ENCODE results near the gene NINJ1. TPM values are rescaled to one million over a fixed set of nuclear protein-coding genes. Genes with fewer than 3 reads are reported as not detected.
"Not testable (repeated sequence)": the region's sequence is repeated elsewhere in the genome, so short reads cannot be mapped to it uniquely, and the experiment has no call there.

Gene NINJ1
- polyA plus RNA-seq, 1 of the 3 experiments (the other 2 are of a cell fraction) = 31.7 TPM

GRCh38 chr9:93147632-93148031 lies 13.6 kb upstream of the NINJ1 start:
- Histone ChIP-seq H3K9me3 (no peaks in the 10 kb centered on the region), H3K36me3 (replicated peaks in 1 of 2; ENCODE audit: control insufficient read depth in 1 of 2, insufficient read depth in 2 of 2, low read length in 1 of 2) (no peaks in the 10 kb centered on the region), H3K27ac (ENCODE audit: low read depth in 2 of 2, low read length in 1 of 2) (no peak overlapping the region), H3K4me1 (ENCODE audit: control insufficient read depth in 1 of 2, insufficient read depth in 2 of 2, low read depth in 1 of 2, low read length in 1 of 2) (peaks cover 0 to 10% of the 10 kb centered on the region in 2 experiments; a peak in 1 of 4 replicates), H3K4me3 (ENCODE audit: low read depth in 2 of 2, low read length in 1 of 2) (no peak overlapping the region), H3K9ac (no peak overlapping the region), H3K79me2 (ENCODE audit: insufficient read depth) (no peaks in the 10 kb centered on the region), H3K9me2 (no peaks in the 10 kb centered on the region), H4K20me1 (ENCODE audit: insufficient read depth) (no peaks in the 10 kb centered on the region), H3F3A (replicated peaks; ENCODE audit: insufficient read depth) (no peaks in the 10 kb centered on the region), H3K4me2 (no peak overlapping the region), H2AFZ (ENCODE audit: low read depth) (no peak overlapping the region), H3K27me3 (ENCODE audit: insufficient read depth) (no peaks in the 10 kb centered on the region)
- DNase-seq = no peak
- ChIA-PET CTCF (no interaction called here), POLR2A (no interaction called here)
- 40% methylated on average over 2 of the region's 2 CpGs for WGBS (ENCODE audit: low lambda C conversion rate)
- TF ChIP-seq USF1 (IDR thresholded peaks at IDR 0.05; ENCODE audit: borderline replicate concordance, low read depth) (no peak), TCF12 (IDR thresholded peaks at IDR 0.05) (no peak), EZH2phosphoT487 (IDR thresholded peaks at IDR 0.05; ENCODE audit: borderline replicate concordance, low read depth) (no peak), SMC3 (IDR thresholded peaks at IDR 0.05; ENCODE audit: low read depth, low read length) (no peak), GABPA (IDR thresholded peaks at IDR 0.05; ENCODE audit: low read depth) (no peak), RXRA (IDR thresholded peaks at IDR 0.05; ENCODE audit: borderline replicate concordance, low read depth) (no peak), REST (IDR thresholded peaks at IDR 0.05; ENCODE audit: low read depth, low read length) (no peak), JUND (IDR thresholded peaks at IDR 0.05) (no peak), CTCF (IDR thresholded peaks at IDR 0.05) (no peak), TEAD4 (IDR thresholded peaks at IDR 0.05; ENCODE audit: borderline replicate concordance, insufficient read depth) (no peak), MXI1 (IDR thresholded peaks at IDR 0.05; ENCODE audit: low read depth, low read length) (no peak), SIN3A (IDR thresholded peaks at IDR 0.05; ENCODE audit: borderline replicate concordance, low read depth, low read length) (no peak), IRF3 (IDR thresholded peaks at IDR 0.05; ENCODE audit: low read depth, low read length) (no peak), USF2 (IDR thresholded peaks at IDR 0.05; ENCODE audit: borderline replicate concordance, low read depth, low read length) (no peak), CHD2 (IDR thresholded peaks at IDR 0.05; ENCODE audit: low read length, partially characterized antibody) (no peak), POLR2AphosphoS5 (IDR thresholded peaks at IDR 0.05; ENCODE audit: low read depth, low read length) (no peak), RFX5 (IDR thresholded peaks at IDR 0.05; ENCODE audit: low read length) (no peak), FOSL2 (IDR thresholded peaks at IDR 0.05; ENCODE audit: borderline replicate concordance, low read depth) (no peak)

GRCh38 chr9:93146696-93147095 lies 12.6 kb upstream of the NINJ1 start:
- H3K36me3 ChIP-seq (replicated peaks in 1 of 2; ENCODE audit: control insufficient read depth in 1 of 2, insufficient read depth in 2 of 2, low read length in 1 of 2); H2AFZ ChIP-seq (ENCODE audit: low read depth); H3K27ac ChIP-seq (ENCODE audit: low read depth in 2 of 2, low read length in 1 of 2); H4K20me1 ChIP-seq (ENCODE audit: insufficient read depth); H3K79me2 ChIP-seq (ENCODE audit: insufficient read depth); POLR2A ChIA-PET; H3K4me3 ChIP-seq (ENCODE audit: low read depth in 2 of 2, low read length in 1 of 2); H3K9ac ChIP-seq; H3K9me2 ChIP-seq; DNase-seq; CTCF ChIA-PET; H3K4me2 ChIP-seq; H3K9me3 ChIP-seq; H3F3A ChIP-seq (replicated peaks; ENCODE audit: insufficient read depth); H3K27me3 ChIP-seq (ENCODE audit: insufficient read depth): not testable (repeated sequence)
- peaks cover 0 to 15% of the 10 kb centered on the region in 2 experiments; a peak in 1 of 4 replicates for H3K4me1 ChIP-seq (ENCODE audit: control insufficient read depth in 1 of 2, insufficient read depth in 2 of 2, low read depth in 1 of 2, low read length in 1 of 2)
- 72% methylated on average over 6 of the region's 6 CpGs for WGBS (ENCODE audit: low lambda C conversion rate)

All from SK-N-SH (cell line).